NCI-H345 (cell line): Measurements from ENCODE around the gene PMVK.
A peak's percentile ranks its signal among the peaks of the same experiment; 100 is the strongest.

Source experiments
- DNase-seq: peaks from one replicate; lab custom pipeline; 2025; lab: John Stamatoyannopoulos, UW

Gene PMVK

DNA sequence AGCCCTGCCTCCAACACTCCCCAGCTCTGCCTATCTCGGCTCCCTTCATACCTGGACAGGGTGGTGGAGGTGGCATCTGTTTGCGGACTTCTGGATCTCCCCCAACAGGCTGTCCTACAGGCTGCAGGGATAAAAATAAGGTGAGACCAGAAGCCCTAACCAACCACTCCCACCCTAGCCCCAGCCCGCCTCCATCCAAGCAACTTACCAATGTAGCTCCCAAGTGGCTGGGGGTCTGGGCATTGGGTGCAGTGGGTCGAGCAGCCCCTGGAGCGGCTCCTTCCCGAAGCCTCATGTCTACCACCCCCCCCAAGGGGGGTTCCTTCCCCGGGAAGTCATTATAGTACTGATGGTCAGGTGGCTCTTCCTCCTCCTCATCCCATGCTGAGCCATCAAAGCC is 29.6 kb upstream of the PMVK start:
- no peak for DNase-seq

- no peak for DNase-seq
Observed at GRCh38 chr1:154964359-154964758, 27.8 kb upstream of the PMVK start.

DNA sequence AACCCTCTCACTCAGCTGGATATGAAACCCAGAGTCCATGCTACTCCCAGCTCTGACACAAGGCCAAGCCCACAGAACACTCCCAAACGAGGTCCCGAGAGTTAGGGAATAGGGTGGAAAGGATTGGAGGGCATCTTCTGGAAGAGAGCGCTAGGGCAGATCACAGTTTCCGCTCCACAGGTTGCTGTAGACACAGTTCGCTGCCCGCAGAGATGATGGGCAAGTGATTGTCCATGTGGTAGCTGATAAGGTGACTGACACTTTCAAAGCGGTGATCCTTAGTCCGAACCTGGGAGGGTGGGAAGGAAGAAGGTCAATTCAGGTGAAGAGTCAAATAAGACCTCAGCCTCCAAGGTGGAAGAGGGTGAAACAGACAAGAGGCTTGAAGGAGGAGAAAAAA is 27.1 kb upstream of the PMVK start:
- no peak for DNase-seq

- no peak for DNase-seq
Observed at GRCh38 chr1:154962795-154963330, 26.3 kb upstream of the PMVK start.

- DNase-seq, result peak; percentile 46
Observed at GRCh38 chr1:154962156-154962749, 25.7 kb upstream of the PMVK start.

DNA sequence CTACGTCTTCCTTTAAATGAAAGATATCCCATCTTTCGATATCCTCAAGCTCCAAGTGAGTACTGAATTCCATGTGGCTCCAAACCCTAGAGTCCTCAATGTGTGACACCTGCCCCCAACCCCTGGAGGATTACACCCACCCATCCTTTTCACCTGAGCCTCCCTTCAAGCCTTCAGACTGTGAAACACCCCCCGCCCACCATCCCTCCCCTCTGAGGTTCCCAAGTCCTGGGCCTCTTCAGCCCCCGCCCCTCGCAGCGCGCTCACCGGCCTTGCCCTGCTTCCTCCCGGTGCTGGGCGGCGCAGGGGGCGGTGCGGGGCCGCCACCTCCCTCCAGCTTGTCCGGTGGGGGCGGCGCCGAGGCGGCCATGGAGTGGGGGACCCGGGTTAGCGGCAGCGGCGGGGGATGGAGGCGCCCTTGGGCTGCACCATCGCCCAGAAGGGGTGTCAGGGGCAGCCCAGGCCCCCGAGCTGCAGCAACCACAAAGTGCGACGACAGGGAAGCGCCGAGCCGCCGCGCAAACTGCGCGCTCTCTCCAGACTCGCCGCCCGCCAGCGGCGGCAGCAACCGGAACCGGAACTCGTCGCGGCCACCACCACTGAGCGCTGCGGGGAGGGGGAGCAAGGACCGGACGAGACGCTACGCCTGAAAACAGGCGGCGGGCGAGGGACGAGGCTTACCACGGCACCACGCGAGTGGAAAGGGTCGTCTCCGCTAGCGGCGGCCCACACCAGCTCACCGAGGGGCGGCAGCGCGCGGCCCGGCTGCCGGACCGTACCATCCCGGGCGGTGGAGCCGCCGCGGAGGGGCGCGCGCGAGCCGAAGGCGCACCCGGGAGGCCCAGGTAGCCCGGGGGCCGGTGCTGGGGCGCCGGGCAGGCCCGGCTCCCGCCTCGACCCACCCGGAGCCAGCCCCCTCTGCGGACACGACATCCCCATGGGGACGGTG is 25.0 kb upstream of the PMVK start, which contains the start of gene PYGO2:
PYGO2 (minus strand) TSS at position 576 of the 949 bp plus-strand sequence; CDS start at position 370, 206 bp downstream.
- DNase-seq, result peak; percentile 90

DNA sequence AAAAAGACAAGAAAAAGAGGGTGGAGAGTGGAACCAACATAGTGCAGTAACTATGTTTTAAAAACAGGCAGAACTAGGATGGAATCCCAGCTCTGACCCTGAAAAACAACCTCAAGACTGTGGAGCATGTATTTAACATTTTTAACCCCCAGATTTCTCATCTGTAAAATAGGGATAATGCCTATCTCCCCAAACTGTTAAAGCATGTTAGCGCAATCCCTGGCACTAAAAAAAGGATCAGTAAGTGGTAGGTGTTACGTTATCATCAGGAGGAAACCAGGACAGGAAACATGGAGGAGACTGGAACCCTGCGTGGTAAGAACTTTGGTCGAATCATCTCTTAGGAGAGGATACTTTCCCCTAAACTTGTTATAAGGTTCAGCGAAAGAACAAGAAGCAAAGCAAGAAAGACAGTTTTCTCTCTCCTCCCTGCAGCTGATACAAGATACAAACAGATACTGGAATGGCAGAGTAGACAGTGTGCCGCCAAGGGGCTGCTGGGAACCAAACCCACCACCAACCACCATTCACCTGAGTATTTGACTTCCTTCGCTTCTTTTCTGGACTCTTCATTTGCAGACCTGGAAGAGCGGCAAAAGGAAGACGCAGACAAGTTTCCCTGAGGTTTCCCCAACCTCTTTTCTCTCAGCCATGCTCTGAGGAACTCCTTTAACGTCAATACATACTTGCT is 24.1 kb upstream of the PMVK start:
- DNase-seq, result no peak

DNA sequence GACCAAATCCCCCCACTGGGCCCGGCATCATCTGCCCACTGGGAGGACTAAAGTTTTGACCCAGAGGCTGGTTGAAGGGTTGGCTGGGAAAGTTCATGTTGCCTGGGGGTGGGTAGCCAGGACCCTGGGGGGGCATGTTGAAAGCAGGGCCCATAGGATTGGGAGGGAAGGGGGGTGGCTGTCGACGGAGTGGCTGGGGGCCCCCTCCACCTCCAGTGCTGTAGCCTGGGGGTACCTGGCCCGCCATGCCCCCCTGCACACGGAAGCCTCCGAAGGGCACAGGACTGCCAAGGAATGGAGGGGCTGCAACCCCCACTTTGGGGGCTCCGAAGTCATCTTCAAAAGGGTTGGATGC is 22.9 kb upstream of the PMVK start:
- DNase-seq, result no peak

GRCh38 chr1:154958681-154959425 is 22.3 kb upstream of the PMVK start:
- DNase-seq, result no peak

- no peak for DNase-seq
Observed at GRCh38 chr1:154958036-154958435, 21.5 kb upstream of the PMVK start.

- DNase-seq, result no peak
Observed at GRCh38 chr1:154957091-154957657, 20.7 kb upstream of the PMVK start.

DNA sequence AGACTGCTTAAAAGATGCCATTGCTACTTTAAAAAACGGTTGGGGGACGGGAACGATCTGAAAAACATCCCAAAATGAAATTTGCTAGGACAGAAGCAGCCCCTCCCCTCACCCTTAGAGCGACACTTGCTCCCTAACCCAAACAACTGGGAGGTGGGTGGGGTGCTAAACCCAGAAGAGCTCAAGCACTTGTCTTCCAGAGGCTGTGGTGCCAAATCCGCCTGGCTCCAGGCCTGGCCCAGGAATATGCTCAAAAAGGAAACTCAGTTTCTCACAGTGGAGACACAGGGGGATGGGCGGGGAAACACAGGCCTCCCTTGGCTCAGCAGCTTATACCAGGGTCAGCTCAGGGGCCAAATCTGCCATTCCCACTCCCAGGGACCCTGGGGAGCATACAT is 20.0 kb upstream of the PMVK start:
- no peak for DNase-seq

GRCh38 chr1:154955718-154956543 is 19.4 kb upstream of the PMVK start, which contains the start of gene PBXIP1:
Gene PBXIP1 (minus strand): TSS chr1:154956099. CDS start chr1:154953721, 2,378 bp downstream.
- DNase-seq, result peak; percentile 98

DNA sequence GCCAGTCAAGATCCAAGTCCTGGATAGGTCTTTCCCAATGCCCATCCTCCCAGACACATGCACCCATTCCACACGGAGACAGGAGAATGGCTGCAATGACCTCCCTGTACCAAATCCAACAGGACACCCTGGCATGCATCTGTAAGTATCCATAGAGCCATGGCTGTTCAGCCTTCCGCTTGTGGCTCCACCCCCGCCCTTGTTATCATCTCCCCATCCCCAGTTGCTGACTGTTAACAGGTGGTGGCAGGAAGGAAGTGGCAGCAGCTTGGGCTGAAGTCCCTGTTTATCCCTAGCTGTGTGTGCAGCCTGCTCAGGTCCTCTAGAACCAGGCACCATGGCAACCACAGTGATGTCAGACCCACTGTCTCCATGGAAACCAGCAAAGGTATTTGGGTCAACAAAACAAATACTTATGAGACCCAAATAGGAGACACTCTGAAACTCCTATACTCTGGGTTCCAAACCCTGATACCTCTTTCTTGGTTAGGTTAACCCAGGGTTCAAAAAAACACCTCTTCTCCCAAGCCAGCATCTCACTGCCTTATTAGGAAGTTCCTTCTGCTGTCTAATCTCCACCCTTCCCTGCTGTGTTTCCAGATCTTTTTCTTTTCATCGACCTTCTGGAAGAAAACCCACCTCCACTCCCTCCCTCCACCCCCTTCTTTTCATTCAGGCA is 18.7 kb upstream of the PMVK start:
- peak; percentile 74 for DNase-seq

DNA sequence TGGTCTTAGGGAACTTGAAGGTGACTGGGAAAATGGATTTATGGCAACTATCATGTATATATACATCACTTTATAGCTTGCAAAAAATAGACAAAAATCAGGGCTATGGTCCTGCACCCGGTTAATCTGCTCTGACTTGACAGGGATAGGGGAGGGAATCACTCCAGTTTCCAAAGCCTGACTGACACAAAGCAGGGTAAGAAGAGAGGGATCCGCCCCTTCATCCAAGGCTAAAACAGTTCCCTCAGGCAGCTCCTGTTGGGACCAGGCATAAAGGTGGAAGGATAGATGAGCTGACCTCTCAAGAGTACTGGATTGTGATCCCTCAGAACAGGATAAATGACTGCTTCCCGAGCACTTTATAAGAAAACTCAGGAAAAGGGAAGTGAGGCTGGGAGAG is 18.0 kb upstream of the PMVK start:
- no peak for DNase-seq

DNA sequence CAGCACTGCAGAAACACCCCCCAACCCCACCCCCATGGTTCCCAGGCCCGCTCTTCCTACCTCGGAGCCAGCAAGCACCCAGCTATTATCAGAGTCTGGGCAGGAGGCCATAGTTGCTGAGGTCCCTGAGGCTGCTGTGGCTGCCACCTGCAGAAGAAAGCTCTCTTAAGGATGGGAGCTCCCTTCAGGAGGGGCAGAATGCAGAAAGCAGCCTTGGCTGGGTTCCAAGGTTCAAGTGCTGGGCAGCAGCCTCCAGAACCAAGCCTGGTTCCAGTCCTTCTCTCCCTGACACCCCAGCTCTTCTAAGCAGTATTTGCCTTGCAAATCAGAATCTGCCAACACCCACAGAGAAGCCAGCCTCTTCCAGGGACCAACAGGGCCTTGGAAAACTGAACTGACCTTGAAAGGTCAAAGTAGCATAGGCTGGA is 17.1 kb upstream of the PMVK start:
- peak; percentile 31 for DNase-seq

- DNase-seq, result no peak
Observed at GRCh38 chr1:154952664-154953063, 16.1 kb upstream of the PMVK start.

DNA sequence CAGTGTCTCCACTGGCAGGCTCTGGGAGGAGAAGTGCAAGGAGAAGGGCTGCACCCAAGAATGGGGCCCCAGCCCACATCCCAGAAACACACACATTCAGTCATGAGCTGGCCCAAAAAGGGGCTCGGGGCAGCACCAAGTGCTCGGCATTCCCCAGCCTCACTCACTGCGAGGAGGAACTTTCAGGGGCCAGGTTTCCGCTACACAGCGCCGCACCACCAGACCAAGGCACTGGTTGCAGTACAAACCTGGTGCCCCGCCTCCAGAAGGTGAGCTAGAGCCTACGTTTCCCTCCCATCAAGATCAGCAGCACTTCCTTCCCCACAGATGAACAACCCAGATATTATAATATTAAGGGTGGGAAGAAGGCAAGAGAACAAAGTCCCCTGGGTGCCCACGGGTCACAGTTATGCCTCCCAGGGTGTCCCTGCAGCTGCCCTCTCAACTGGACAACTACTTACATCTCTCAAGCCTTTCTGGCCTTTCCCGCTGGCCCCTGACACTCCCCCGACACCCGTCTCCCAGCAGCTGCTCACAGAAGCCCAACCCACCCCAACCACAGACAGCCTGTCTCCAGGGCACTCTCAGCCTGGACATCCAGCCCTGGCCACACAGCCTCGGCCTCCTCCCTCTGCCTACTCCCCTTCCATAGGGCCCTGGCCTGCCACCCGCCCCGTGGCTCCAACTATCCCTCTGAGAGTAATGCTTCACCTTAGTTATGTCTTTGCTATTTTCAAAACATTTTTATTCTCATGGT is 15.6 kb upstream of the PMVK start:
- no peak for DNase-seq

DNA sequence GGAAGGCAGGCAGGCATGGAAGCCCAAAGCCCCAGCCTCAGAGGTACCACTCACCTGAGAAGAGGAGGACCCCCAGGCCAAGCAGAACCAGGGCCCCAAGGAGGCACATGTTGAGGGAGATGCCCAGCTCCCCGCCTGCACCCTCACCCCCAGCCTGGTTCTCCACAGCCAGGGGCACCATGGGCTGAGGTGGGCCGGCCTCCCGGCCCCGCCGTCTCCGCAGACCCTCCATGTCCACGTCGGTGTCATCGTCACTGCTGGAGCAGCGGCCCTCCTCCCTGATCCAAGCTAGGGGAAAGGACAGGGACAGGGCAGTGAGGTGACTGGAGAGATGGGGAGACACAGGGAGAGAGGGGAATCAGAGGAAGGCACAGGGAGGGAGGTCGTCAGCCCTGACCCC is 11.6 kb upstream of the PMVK start:
- no peak for DNase-seq
